ENCODE data around the gene BLOC1S4. TPM values are rescaled to one million over a fixed set of nuclear protein-coding genes. Genes with fewer than 3 reads are reported as not detected.
A peak's percentile ranks its signal among the peaks of the same experiment; 100 is the strongest.

Gene BLOC1S4
- total RNA-seq, 6 donors from 2014 or later: 11.5 to 26.8 (median 15.3) TPM

DNA sequence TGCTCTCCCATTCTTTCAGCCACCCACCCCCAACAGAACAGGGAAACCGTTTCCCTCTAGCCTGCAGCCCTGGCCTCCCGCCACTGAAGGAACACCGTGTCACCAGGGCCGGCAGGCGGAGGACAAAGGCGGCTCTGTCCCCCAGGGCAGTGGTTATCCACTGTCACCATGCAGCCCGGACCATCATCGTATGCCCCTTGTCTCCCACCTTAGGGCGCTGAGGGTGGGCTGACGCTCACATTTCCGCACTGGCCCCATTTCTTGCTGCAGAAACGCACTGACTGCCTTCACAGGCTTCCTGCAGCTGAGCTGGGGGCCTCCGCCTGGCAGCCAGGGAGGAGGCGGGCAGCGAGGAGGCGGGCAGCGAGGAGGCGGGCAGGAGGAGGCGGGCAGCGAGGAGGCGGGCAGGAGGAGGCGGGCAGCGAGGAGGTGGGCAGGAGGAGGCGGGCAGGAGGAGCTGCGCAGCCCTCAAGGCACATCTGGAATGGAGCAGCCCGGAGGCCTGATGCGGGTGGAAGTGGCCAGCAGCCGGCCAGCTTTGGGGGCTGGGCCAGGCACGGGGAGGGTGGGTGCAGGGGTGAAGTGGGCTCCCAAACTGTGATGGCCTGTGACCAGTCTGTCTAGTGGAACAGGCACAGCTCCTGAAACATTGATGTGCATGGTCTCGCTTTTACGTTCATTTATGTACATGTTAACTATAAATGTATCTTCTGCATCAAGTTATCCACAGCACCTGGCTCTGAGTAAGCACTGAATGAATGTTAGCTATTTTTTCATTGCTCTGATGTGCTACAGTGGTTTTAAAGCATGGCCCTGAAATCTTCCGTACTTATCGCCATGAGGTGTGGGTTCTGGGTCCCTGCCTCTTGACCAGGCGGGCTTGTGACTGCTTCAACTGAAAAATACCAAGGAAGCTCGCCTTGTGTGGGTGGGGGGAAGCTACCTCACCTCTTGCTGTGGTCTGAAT is 46.0 kb downstream of the BLOC1S4 start:
- TF ChIP-seq, protein P1, sequence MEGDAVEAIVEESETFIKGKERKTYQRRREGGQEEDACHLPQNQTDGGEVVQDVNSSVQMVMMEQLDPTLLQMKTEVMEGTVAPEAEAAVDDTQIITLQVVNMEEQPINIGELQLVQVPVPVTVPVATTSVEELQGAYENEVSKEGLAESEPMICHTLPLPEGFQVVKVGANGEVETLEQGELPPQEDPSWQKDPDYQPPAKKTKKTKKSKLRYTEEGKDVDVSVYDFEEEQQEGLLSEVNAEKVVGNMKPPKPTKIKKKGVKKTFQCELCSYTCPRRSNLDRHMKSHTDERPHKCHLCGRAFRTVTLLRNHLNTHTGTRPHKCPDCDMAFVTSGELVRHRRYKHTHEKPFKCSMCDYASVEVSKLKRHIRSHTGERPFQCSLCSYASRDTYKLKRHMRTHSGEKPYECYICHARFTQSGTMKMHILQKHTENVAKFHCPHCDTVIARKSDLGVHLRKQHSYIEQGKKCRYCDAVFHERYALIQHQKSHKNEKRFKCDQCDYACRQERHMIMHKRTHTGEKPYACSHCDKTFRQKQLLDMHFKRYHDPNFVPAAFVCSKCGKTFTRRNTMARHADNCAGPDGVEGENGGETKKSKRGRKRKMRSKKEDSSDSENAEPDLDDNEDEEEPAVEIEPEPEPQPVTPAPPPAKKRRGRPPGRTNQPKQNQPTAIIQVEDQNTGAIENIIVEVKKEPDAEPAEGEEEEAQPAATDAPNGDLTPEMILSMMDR (IDR thresholded peaks at IDR 0.05): no peak
- TF ChIP-seq POLR2A (IDR thresholded peaks at IDR 0.05): no peak
- TF ChIP-seq POLR2AphosphoS5 (IDR thresholded peaks at IDR 0.05): no peak
- TF ChIP-seq EP300 (IDR thresholded peaks at IDR 0.05): no peak
- no peaks in the 10 kb centered on the region for H3K4me1 ChIP-seq
- 82 to 83% methylated on average over 30 to 35 of the region's 35 CpGs for WGBS, 2 donors
- no peak overlapping the region for H3K4me3 ChIP-seq
- DNase-seq: peak in 1 of 2 donors; percentile 57
- no peak overlapping the region for H3K27ac ChIP-seq
- H3K9me3 ChIP-seq: no peaks in the 10 kb centered on the region
- no peaks in the 10 kb centered on the region for H3K36me3 ChIP-seq
- no peaks in the 10 kb centered on the region for H3K27me3 ChIP-seq
- ATAC-seq (ENCODE audit: low FRiP score in 2 of 2): no peak

DNA sequence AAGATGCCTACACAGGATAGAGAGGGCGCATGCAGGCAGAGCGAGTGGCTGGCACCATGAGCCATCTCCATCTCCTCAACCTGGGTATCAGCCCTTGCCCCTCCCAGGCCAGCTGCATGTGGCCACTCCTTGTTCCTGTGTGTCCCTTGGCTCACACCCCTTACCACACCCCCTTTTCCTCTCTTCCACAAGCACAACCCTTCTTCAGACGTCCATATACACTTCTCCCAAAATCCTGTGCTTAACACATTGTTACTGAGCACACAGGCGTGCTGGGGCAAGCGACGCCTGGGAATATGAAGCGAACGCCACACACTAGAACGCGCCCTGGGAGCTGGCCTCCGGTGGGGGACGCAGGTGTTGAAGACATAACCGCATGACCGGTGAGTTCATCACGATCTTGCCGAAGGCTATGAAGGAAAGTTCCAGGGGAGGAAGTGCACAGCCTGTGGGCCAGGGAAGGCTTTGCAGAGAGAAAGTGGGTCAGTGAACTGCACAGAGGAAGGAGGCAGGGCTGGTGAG is 47.4 kb downstream of the BLOC1S4 start:
- ATAC-seq (ENCODE audit: low FRiP score in 2 of 2) (no peak), DNase-seq (peak in 1 of 2 donors; percentile 36)
- H3K4me3 ChIP-seq: no peak overlapping the region
- 75 to 76% methylated on average over 16 of the region's 16 CpGs for WGBS, 2 donors
- no peak overlapping the region for H3K27ac ChIP-seq
- no peaks in the 10 kb centered on the region for H3K36me3 ChIP-seq
- peaks cover 0 to 4% (median 0%) of the 10 kb centered on the region in 4 donors for H3K4me1 ChIP-seq
- H3K9me3 ChIP-seq: no peaks in the 10 kb centered on the region
- TF ChIP-seq POLR2AphosphoS5 (IDR thresholded peaks at IDR 0.05) (no peak), EP300 (IDR thresholded peaks at IDR 0.05) (no peak), POLR2A (IDR thresholded peaks at IDR 0.05) (no peak)
- TF ChIP-seq, protein P1 (IDR thresholded peaks at IDR 0.05): no peak
- H3K27me3 ChIP-seq: no peaks in the 10 kb centered on the region

DNA sequence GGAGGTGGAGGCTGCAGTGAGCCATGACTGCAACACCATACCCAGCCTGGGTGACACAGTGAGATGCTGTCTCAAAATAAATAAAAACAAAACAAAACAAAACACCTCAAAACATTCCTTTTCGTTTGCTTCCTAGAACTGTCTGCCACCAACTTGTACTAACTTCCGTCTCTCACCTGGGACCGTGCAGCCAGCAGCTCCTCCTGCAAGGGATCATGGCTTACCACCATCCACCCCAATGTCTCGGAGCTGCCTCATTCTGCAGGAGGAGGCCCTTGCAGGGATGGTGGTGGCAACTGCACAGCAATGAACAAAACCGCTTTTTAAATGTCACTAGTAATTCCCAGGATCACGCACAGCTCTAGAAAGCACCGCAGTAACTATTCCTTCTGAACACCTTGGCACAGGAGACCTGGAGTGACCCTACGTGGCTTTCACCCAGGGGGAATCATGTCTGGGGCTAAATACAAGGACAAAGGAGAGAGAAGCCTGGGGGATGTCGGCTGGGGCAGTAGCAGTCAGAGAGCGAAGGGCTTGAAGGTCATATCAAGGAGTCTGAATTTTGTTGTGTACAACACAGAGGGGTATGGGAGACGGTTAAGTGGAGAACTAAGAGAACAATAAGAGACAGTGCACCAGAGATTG is 49.1 kb downstream of the BLOC1S4 start:
- no peak overlapping the region for H3K4me3 ChIP-seq
- WGBS, 2 donors: 85 to 86% methylated on average over 11 of the region's 11 CpGs
- DNase-seq (no peak), ATAC-seq (ENCODE audit: low FRiP score in 2 of 2) (no peak)
- TF ChIP-seq EP300 (IDR thresholded peaks at IDR 0.05) (no peak), POLR2A (IDR thresholded peaks at IDR 0.05) (no peak), POLR2AphosphoS5 (IDR thresholded peaks at IDR 0.05) (no peak)
- TF ChIP-seq, protein P1 (IDR thresholded peaks at IDR 0.05): no peak
- H3K27ac ChIP-seq: no peak overlapping the region
- no peaks in the 10 kb centered on the region for H3K27me3 ChIP-seq
- H3K36me3 ChIP-seq: no peaks in the 10 kb centered on the region
- H3K4me1 ChIP-seq: peaks cover 0 to 5% (median 0%) of the 10 kb centered on the region in 4 donors
- H3K9me3 ChIP-seq: no peaks in the 10 kb centered on the region

DNA sequence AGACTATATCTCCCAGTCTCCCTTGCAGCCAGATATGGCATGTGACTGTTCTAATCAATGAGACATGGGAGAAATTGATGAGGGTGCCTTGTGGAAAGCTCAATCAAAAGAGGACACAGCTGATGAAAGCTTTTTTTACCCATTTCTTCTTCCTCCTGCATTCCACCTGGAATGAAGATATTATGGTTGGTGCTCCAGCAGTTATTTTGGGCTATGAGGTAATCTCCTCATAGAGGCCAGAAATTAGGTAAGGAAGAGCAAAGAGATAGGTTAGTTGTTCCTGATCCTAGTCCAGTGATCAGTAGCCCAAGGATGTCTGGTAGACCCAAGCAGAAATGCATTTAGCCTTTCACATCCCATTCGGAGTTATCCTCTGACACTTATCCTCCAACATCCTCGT is 49.7 kb downstream of the BLOC1S4 start:
- H3K27me3 ChIP-seq: no peaks in the 10 kb centered on the region
- no peak for ATAC-seq (ENCODE audit: low FRiP score in 2 of 2)
- no peak for DNase-seq
- H3K4me3 ChIP-seq: no peak overlapping the region
- H3K36me3 ChIP-seq: no peaks in the 10 kb centered on the region
- peaks cover 0 to 5% (median 0%) of the 10 kb centered on the region in 4 donors for H3K4me1 ChIP-seq
- H3K27ac ChIP-seq: no peak overlapping the region
- H3K9me3 ChIP-seq: no peaks in the 10 kb centered on the region
- 93 to 97% methylated on average over 2 of the region's 2 CpGs for WGBS, 2 donors
- no peak for TF ChIP-seq POLR2A (IDR thresholded peaks at IDR 0.05)
- TF ChIP-seq POLR2AphosphoS5 (IDR thresholded peaks at IDR 0.05): no peak

Other genes with a start within 250 kb of the BLOC1S4 start
- gene PPP2R2C, start 243.6 kb upstream of the BLOC1S4 start, total RNA-seq: under 1 TPM in 2 of 6 donors, not detected in 4; 0.09 to 0.17 TPM
- gene MAN2B2, start 141.0 kb upstream of the BLOC1S4 start, total RNA-seq: 10 to 100 TPM; 17.4 to 44.0 (median 35.4) TPM
- 100 to 1,000 TPM; 129 to 256 (median 220) TPM for gene MRFAP1, start 75.5 kb upstream of the BLOC1S4 start, total RNA-seq
- gene S100P, start 22.3 kb upstream of the BLOC1S4 start, total RNA-seq: 10 to 100 TPM in 2 of 6 donors, 1 to 10 TPM in 2, not detected in 2; 4.1 to 22.4 (median 13.3) TPM
- gene MRFAP1L1, start 6.3 kb upstream of the BLOC1S4 start, total RNA-seq: 10 to 100 TPM; 24.6 to 71.3 (median 50.8) TPM
- 10 to 100 TPM; 22.6 to 45.0 (median 24.4) TPM for gene KIAA0232, start 66.6 kb downstream of the BLOC1S4 start, total RNA-seq
- 10 to 100 TPM; 47.7 to 61.8 (median 57.8) TPM for gene TBC1D14, start 193.7 kb downstream of the BLOC1S4 start, total RNA-seq

Measured in upper lobe of left lung (tissue), 6 donors.